K562 (cell line): Measurements from ENCODE around the gene MAPKAPK2. TPM values are rescaled to one million over a fixed set of nuclear protein-coding genes. Genes with fewer than 3 reads are reported as not detected.

ENCODE experiments used
- ATAC-seq: fragments of 200-7000 bp; cut with Tn5 transposase; 3 replicates; pipeline ENCODE4 v1.9.1; 2020; ENCODE audit warnings: moderate library complexity
- BruUV-seq: library from RNA; stranded (reverse); fragments of 400-500 nt; replicated peaks from 2 replicates; lab custom pipeline; 2021; lab: Mats Ljungman, UMichigan
- CTCF ChIA-PET: fragments of 300-600 bp; formaldehyde crosslinking; extraction: SDS; loops from one replicate; lab custom pipeline; 2021; ENCODE audit warnings: low intra/inter-chr PET ratio; lab: Yijun Ruan, JAX
- POLR2A ChIA-PET: fragments of 300-600, 350-650 bp; sonication (Branson Sonifier 250); formaldehyde crosslinking; extraction: SDS; loops from one replicate; lab custom pipeline; 2021; ENCODE audit warnings: antibody characterized with exemption, inconsistent platforms; lab: Yijun Ruan, JAX
- DNase-seq, 4 experiments: peaks; one replicate each; pipeline versions ENCODE4 v3.0.0 to v3.0.0-alpha.2; 2011 to 2018; ENCODE audit warnings: low spot score in 3 of 4, mixed read lengths in 3 of 4; ENCODE audit errors: extremely low read depth in 1 of 4
- FAIRE-seq: peaks from 2 replicates; lab custom pipeline; 2011; peaks lifted over from hg19 to GRCh38; lab: Jason Lieb, UNC
- H2AFZ ChIP-seq: 2 replicates; pipeline ENCODE4 v1.6.0; 2011; ENCODE audit warnings: low read depth, low read length, control low read depth, inconsistent platforms
- H3K27ac ChIP-seq: fragments of 200-600 bp; 3 replicates; pipeline ENCODE4 v1.8.0; 2011; ENCODE audit warnings: low read depth, mild to moderate bottlenecking, control low read depth, inconsistent platforms, low read length, moderate library complexity, mixed read lengths; ENCODE audit errors: extremely low read depth
- H3K27me3 ChIP-seq, 2 experiments: fragments of 300-600 bp in 1 of 2; 2 replicates in 1 of 2; 3 replicates in 1 of 2; pipeline versions ENCODE4 v1.6.0 to v1.8.0; 2011; ENCODE audit warnings: inconsistent platforms in 2 of 2, low read length in 2 of 2, mild to moderate bottlenecking in 1 of 2, mixed read lengths in 1 of 2, moderate library complexity in 1 of 2; ENCODE audit not compliant: control insufficient read depth in 2 of 2, insufficient read depth in 2 of 2
- H3K36me3 ChIP-seq: fragments of 300-600 bp; 3 replicates; pipeline ENCODE4 v1.8.0; 2011; ENCODE audit warnings: mild to moderate bottlenecking, low read length, inconsistent platforms; ENCODE audit not compliant: control insufficient read depth, insufficient read depth
- H3K4me1 ChIP-seq, 2 experiments: fragments of 200-600 bp in 1 of 2; replicated peaks in 1 of 2; 2 replicates in 1 of 2; 3 replicates in 1 of 2; pipeline versions ENCODE4 v1.5.1 to v1.8.0; 2011; ENCODE audit warnings: inconsistent platforms in 2 of 2, low read length in 2 of 2, mild to moderate bottlenecking in 1 of 2, mixed read lengths in 1 of 2, moderate library complexity in 1 of 2; ENCODE audit not compliant: control insufficient read depth in 2 of 2, insufficient read depth in 2 of 2
- H3K4me2 ChIP-seq: 2 replicates; pipeline ENCODE4 v1.6.1; 2011; ENCODE audit warnings: low read length, control low read depth, inconsistent platforms, mixed read lengths; ENCODE audit not compliant: insufficient read depth
- H3K4me3 ChIP-seq: fragments of 200-600 bp; sonication (generic), shearing (Covaris generic); 2 replicates; pipeline ENCODE4 v1.5.1; 2016; ENCODE audit warnings: control low read depth, inconsistent platforms
- H3K79me2 ChIP-seq: fragments of 200-600 bp; 3 replicates; pipeline ENCODE4 v1.8.0; 2011; ENCODE audit warnings: low read length, inconsistent platforms; ENCODE audit not compliant: control insufficient read depth, insufficient read depth
- H3K9ac ChIP-seq, 2 experiments: 2 replicates each; pipeline versions ENCODE4 v1.6.0 to v1.6.1; 2011; ENCODE audit warnings: low read depth in 2 of 2, low read length in 2 of 2, control low read depth in 1 of 2, inconsistent platforms in 1 of 2, mild to moderate bottlenecking in 1 of 2, mixed read lengths in 1 of 2; ENCODE audit not compliant: insufficient read depth in 1 of 2
- H3K9me1 ChIP-seq: one replicate; pipeline ENCODE4 v1.6.0; 2011; ENCODE audit warnings: inconsistent platforms, mild to moderate bottlenecking, low read length, moderate library complexity; ENCODE audit not compliant: control insufficient read depth, insufficient read depth
- H3K9me3 ChIP-seq: replicated peaks from 2 replicates; pipeline ENCODE4 v1.5.1; 2011; ENCODE audit warnings: low read depth, low read length, inconsistent platforms; ENCODE audit not compliant: control insufficient read depth, insufficient read depth
- H4K20me1 ChIP-seq: replicated peaks from 2 replicates; pipeline ENCODE4 v1.6.1; 2011; ENCODE audit warnings: low read length, inconsistent platforms, mixed read lengths; ENCODE audit not compliant: control insufficient read depth, insufficient read depth
- CEBPB ChIP-seq: fragments of 450-650 bp; IDR thresholded peaks from 2 replicates; pipeline ENCODE4 v1.6.1; 2016; ENCODE audit warnings: missing genetic modification characterization, missing compliant biosample characterization
- CEBPG ChIP-seq, 3 experiments: fragments of 200-800 bp in 1 of 3; sonication (Bioruptor generic) in 1 of 3; sonication (generic) in 1 of 3; formaldehyde crosslinking in 1 of 3; IDR thresholded peaks in 2 of 3; conservative IDR thresholded peaks in 1 of 3; 2 replicates each; pipeline versions ENCODE4 v1.6.1 to v1.8.0; 2016 to 2022; ENCODE audit warnings: missing compliant biosample characterization in 2 of 3, missing genetic modification characterization in 2 of 3, mild to moderate bottlenecking in 1 of 3, missing genetic modification reagents in 1 of 3
- CTBP1 ChIP-seq: fragments of 450-650 bp; IDR thresholded peaks from 2 replicates; pipeline ENCODE4 v1.6.1; 2016; ENCODE audit warnings: borderline replicate concordance
- GABPB1 ChIP-seq: sonication (generic); formaldehyde crosslinking; IDR thresholded peaks from 2 replicates; pipeline ENCODE4 v1.8.0; 2022; ENCODE audit warnings: mild to moderate bottlenecking, missing genetic modification reagents
- GTF2E2 ChIP-seq: fragments of 200-800 bp; sonication (Bioruptor generic); IDR thresholded peaks from 2 replicates; pipeline ENCODE4 v1.6.1; 2016; ENCODE audit warnings: missing genetic modification characterization, missing compliant biosample characterization
- KDM2B ChIP-seq: fragments of 250-450 bp; sonication (Bioruptor Pico); IDR thresholded peaks from 2 replicates; pipeline ENCODE4 v1.8.0; 2021; ENCODE audit warnings: mild to moderate bottlenecking, moderate library complexity
- RFX5 ChIP-seq: IDR thresholded peaks from 2 replicates; pipeline ENCODE4 v1.6.1; 2011; ENCODE audit warnings: low read depth, mild to moderate bottlenecking, improper control_type of control experiment, low read length
- SIN3A ChIP-seq, 2 experiments: fragments of 150-350 bp in 1 of 2; IDR thresholded peaks; 2 replicates each; pipeline ENCODE4 v1.6.1; 2011 to 2016; ENCODE audit warnings: borderline replicate concordance in 2 of 2, low read depth in 2 of 2, low read length in 2 of 2, mild to moderate bottlenecking in 2 of 2, moderate library complexity in 2 of 2; ENCODE audit not compliant: control insufficient read depth in 1 of 2
- ZBTB33 ChIP-seq: sonication (generic); formaldehyde crosslinking; IDR thresholded peaks from 2 replicates; pipeline ENCODE4 v1.8.1; 2023; ENCODE audit warnings: mild to moderate bottlenecking, missing genetic modification reagents
- ZNF311 ChIP-seq: fragments of 250-450 bp; sonication (Bioruptor Pico); IDR thresholded peaks from 2 replicates; pipeline ENCODE4 v1.4.0; 2020; ENCODE audit warnings: mild to moderate bottlenecking, moderate library complexity
- ZNF583 ChIP-seq: fragments of 250-450 bp; sonication (Bioruptor Pico); IDR thresholded peaks from 2 replicates; pipeline ENCODE4 v1.4.0; 2020
- ZNF668 ChIP-seq: fragments of 250-450 bp; sonication (Bioruptor Pico); IDR thresholded peaks from 2 replicates; pipeline ENCODE4 v1.8.0; 2022; ENCODE audit warnings: mild to moderate bottlenecking, inconsistent platforms
- WGBS: fragments of 100-300 bp; shearing (Covaris generic); methylation state at CpG from one replicate; pipeline ENCODE4 v1.1.6; 2016; ENCODE audit warnings: low coverage, mixed read lengths; ENCODE audit not compliant: insufficient coverage; ENCODE audit errors: missing lambda C conversion rate; 5-methylcytosine and 5-hydroxymethylcytosine counted together
- in situ Hi-C: fragments of 300-500 bp; cut with MboI; formaldehyde crosslinking; loops from 4 replicates; pipeline ENCODE4 v1.15.0; 2018; ENCODE audit warnings: inconsistent platforms, mixed read lengths
- intact Hi-C: fragments of 100-400 bp; cut with micrococcal nuclease; formaldehyde crosslinking; loops from 2 replicates; pipeline ENCODE4 v1.14.2; 2022
- polyA plus RNA-seq, 8 experiments: library from polyadenylated mRNA; depleted of rRNA in 4 of 8; stranded (reverse) in 5 of 8; unstranded in 3 of 8; fragments of >200 nt; fragmentation: Nextera tagmentation in 2 of 8; fragmentation: Illumina TruSeq in 1 of 8; extraction: Ambion mirVana in 2 of 8; extraction: Trizol in 1 of 8; gene quantifications; 2 replicates each; pipeline versions ENCODE4 v1.2.1 to v1.2.3, GENCODE V29; 2011 to 2014; ENCODE audit warnings: inconsistent platforms in 1 of 8, missing spikeins in 1 of 8
- total RNA-seq, 7 experiments: library from RNA; depleted of rRNA in 6 of 7; stranded (reverse); fragments of >200 nt in 6 of 7; fragmentation: Illumina TruSeq in 2 of 7; extraction: Trizol in 2 of 7; gene quantifications; 2 replicates each; pipeline versions ENCODE4 v1.2.1 to v1.2.3, GENCODE V29; 2011 to 2021; ENCODE audit warnings: low replicate concordance in 1 of 7

The MAPKAPK2 gene
- total and polyA plus RNA-seq, 9 of the 15 experiments (the other 6 are each of a cell fraction or from before 2014, with no cell fraction given): 0.63 to 94.2 (median 52.1) TPM

GRCh38 chr1:206684003-206684402, 702 bp upstream of the MAPKAPK2 start:
- in situ Hi-C loops: no loop called here
- ATAC-seq (no peak), FAIRE-seq (no peak)
- Histone ChIP-seq H3K9me3 (no peaks in the 10 kb centered on the region), H3K9me1 (peaks cover 7% of the 10 kb centered on the region), H2AFZ (no peak overlapping the region), H3K79me2 (peaks cover 38% of the 10 kb centered on the region)
- TF ChIP-seq KDM2B (CRISPR knock-in tag) (no peak), RFX5 (no peak), SIN3A (IDR thresholded peaks at IDR 0.05; ENCODE audit: borderline replicate concordance in 2 of 2, control insufficient read depth in 1 of 2, low read depth in 2 of 2, low read length in 2 of 2) (peak in 1 of 2 experiments; percentile 18; a peak in 1 of 4 replicates), CEBPG (CRISPR knock-in tag; IDR thresholded peaks at IDR 0.05) (no peak), CEBPG (tag; conservative IDR thresholded peaks at IDR 0.05 in 1 of 2, IDR thresholded peaks at IDR 0.05 in 1 of 2) (0 out of 4 replicates have a peak, but pooled peaks of 1 of the 2 experiments have one; percentile 33), GABPB1 (no peak), ZNF668 (CRISPR knock-in tag) (no peak), ZBTB33 (CRISPR knock-in tag) (0 out of 2 replicates have a peak, but pooled peaks have one; percentile 16), CEBPB (tag) (0 out of 2 replicates have a peak, but pooled peaks have one; percentile 15), GTF2E2 (tag) (no peak), ZNF311 (CRISPR knock-in tag) (no peak), ZNF583 (CRISPR knock-in tag) (no peak), CTBP1 (0 out of 2 replicates have a peak, but pooled peaks have one; percentile 13)
- TF ChIP-seq, all 486 proteins: peak for 5
- Histone ChIP-seq H3K27me3 (no peaks in the 10 kb centered on the region; a peak in 1 of 5 replicates), H3K36me3 (0 out of 3 replicates have a peak, but pooled peaks cover 2% of the 10 kb centered on the region), H3K27ac (no peak overlapping the region), H3K9ac (peak overlapping the region; percentile 51 to 61; a peak in 2 of 4 replicates), H3K4me1 (peaks cover 33 to 56% of the 10 kb centered on the region in 2 experiments), H4K20me1 (peaks cover 21% of the 10 kb centered on the region), H3K4me2 (peak overlapping the region; percentile 93; the same call in 1 of the 2 replicates), H3K4me3 (no peak overlapping the region; the same call in 1 of the 2 replicates)
- WGBS: 51% methylated on average over 8 of the region's 8 CpGs
- no TSS peak for BruUV-seq
- ChIA-PET POLR2A (interaction anchor here (0.8 to 1.8 kb wide), 4 partner anchors 8 to 72 kb away, joined by 3 to 10 read pairs (median 4); partner anchors contain the start of gene EIF2D), CTCF (no interaction called here)
- intact Hi-C loops: loop anchor here (1.0 kb wide), 1 partner anchor 11 kb away; no protein-coding TSS in a partner anchor
- no peak for DNase-seq
